ENCODE measurements around the gene MICAL2.

DNA sequence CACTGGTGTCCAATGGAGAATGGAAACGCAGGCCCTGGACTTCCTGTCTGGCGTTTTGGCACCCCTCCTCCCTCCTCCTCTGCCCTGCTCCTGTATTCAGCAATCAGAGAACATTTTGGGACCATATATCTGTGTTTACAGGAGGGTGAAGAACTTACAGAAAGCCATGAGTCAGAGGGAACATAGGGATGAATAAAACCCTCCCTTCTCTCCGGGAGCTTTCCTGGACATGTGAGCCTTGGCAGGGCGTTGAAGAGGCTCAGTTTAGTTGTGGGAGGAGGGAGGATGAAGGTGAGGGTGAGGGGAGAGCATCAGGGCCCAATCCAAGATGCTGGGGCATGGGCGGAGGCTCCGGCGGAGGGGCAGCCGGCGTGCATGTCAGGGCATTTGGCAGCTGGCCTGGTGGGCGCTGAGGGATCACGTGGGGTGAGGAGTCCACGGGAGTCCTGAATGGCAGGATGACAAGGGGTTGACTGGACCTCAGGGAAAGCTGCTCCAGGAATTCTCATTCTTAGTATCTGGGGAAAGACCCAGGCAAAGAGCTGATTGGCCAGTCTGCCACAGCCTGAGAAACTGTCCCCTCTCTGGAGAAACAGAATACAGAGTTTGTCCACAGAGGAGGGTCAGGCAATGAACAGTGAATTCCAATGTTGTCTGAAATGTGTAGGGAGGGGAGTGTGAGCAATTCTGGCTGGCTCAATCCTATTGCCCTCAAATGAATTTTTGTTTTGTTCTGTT is 28.9 kb downstream of the MICAL2 start:
- TF ChIP-seq ZFP30 (CRISPR knock-in tag; IDR thresholded peaks at IDR 0.05) (no peak), ZC3H10 (CRISPR knock-in tag; IDR thresholded peaks at IDR 0.05) (no peak), ZNF70 (CRISPR knock-in tag; IDR thresholded peaks at IDR 0.05) (no peak), SNAI2 (CRISPR knock-in tag; IDR thresholded peaks at IDR 0.05) (no peak), RARB (CRISPR knock-in tag; IDR thresholded peaks at IDR 0.05) (no peak), ESRRG (CRISPR knock-in tag; IDR thresholded peaks at IDR 0.05) (no peak), ISL1 (CRISPR knock-in tag; IDR thresholded peaks at IDR 0.05) (no peak; the same call in 1 of the 2 replicates)
- TF ChIP-seq, protein P1, sequence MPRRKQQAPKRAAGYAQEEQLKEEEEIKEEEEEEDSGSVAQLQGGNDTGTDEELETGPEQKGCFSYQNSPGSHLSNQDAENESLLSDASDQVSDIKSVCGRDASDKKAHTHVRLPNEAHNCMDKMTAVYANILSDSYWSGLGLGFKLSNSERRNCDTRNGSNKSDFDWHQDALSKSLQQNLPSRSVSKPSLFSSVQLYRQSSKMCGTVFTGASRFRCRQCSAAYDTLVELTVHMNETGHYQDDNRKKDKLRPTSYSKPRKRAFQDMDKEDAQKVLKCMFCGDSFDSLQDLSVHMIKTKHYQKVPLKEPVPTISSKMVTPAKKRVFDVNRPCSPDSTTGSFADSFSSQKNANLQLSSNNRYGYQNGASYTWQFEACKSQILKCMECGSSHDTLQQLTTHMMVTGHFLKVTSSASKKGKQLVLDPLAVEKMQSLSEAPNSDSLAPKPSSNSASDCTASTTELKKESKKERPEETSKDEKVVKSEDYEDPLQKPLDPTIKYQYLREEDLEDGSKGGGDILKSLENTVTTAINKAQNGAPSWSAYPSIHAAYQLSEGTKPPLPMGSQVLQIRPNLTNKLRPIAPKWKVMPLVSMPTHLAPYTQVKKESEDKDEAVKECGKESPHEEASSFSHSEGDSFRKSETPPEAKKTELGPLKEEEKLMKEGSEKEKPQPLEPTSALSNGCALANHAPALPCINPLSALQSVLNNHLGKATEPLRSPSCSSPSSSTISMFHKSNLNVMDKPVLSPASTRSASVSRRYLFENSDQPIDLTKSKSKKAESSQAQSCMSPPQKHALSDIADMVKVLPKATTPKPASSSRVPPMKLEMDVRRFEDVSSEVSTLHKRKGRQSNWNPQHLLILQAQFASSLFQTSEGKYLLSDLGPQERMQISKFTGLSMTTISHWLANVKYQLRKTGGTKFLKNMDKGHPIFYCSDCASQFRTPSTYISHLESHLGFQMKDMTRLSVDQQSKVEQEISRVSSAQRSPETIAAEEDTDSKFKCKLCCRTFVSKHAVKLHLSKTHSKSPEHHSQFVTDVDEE (CRISPR knock-in tag; IDR thresholded peaks at IDR 0.05), result no peak
